PC-9 (cell line): ENCODE results near the gene SMAD1. TPM values are rescaled to one million over a fixed set of nuclear protein-coding genes. Genes with fewer than 3 reads are reported as not detected.

ENCODE experiments used
- BruUV-seq: library from RNA; stranded (reverse); fragments of 400-500 nt; replicated peaks from 2 replicates; lab custom pipeline; 2021; lab: Mats Ljungman, UMichigan
- CTCF ChIA-PET: fragments of 300-600 bp; sonication (Branson Sonifier 250); formaldehyde crosslinking; loops from one replicate; lab custom pipeline; 2022; ENCODE audit warnings: antibody characterized with exemption; lab: Charles Lee
- POLR2A ChIA-PET: fragments of 300-600 bp; sonication (Branson Sonifier 250); formaldehyde crosslinking; loops from one replicate; lab custom pipeline; 2022; ENCODE audit warnings: antibody characterized with exemption; ENCODE audit not compliant: unreplicated experiment; lab: Charles Lee
- DNase-seq, 2 experiments: peaks; one replicate each; pipeline versions ENCODE4 v3.0.0 to v3.0.0-alpha.2; 2015 to 2022; ENCODE audit warnings: mixed read lengths in 1 of 2
- H2AFZ ChIP-seq: fragments of 200-600 bp; sonication (generic); 2 replicates; pipeline ENCODE4 v1.8.1; 2017; ENCODE audit warnings: antibody characterized with exemption
- H3F3A ChIP-seq: fragments of 200-600 bp; sonication (generic); 2 replicates; pipeline ENCODE4 v1.8.1; 2017; ENCODE audit warnings: antibody characterized with exemption, mild to moderate bottlenecking, low read depth; ENCODE audit not compliant: insufficient read depth
- H3K27ac ChIP-seq: fragments of 200-600 bp; sonication (generic); 2 replicates; pipeline ENCODE4 v1.6.1; 2016; ENCODE audit warnings: mixed run types
- H3K27me3 ChIP-seq: fragments of 200-600 bp; sonication (generic); 2 replicates; pipeline ENCODE4 v1.6.1; 2016; ENCODE audit warnings: low read depth, mixed run types; ENCODE audit not compliant: insufficient read depth
- H3K36me3 ChIP-seq: fragments of 200-600 bp; sonication (generic); 2 replicates; pipeline ENCODE4 v1.6.1; 2016; ENCODE audit warnings: low read depth, mixed run types
- H3K4me1 ChIP-seq: fragments of 200-600 bp; sonication (generic); replicated peaks from 2 replicates; pipeline ENCODE4 v1.6.1; 2016; ENCODE audit warnings: mixed run types; ENCODE audit not compliant: insufficient read depth
- H3K4me2 ChIP-seq: fragments of 200-600 bp; sonication (generic); 2 replicates; pipeline ENCODE4 v1.6.1; 2017; ENCODE audit warnings: mixed run types
- H3K4me3 ChIP-seq: fragments of 200-600 bp; sonication (generic); 2 replicates; pipeline ENCODE4 v1.6.1; 2016; ENCODE audit warnings: mixed run types
- H3K79me2 ChIP-seq: fragments of 200-600 bp; sonication (generic); 2 replicates; pipeline ENCODE4 v1.6.1; 2017; ENCODE audit warnings: low read depth, mixed run types
- H3K9me2 ChIP-seq: fragments of 200-600 bp; sonication (generic); 2 replicates; pipeline ENCODE4 v1.8.1; 2017; ENCODE audit warnings: mild to moderate bottlenecking; ENCODE audit not compliant: insufficient read depth
- H3K9me3 ChIP-seq: fragments of 200-600 bp; sonication (generic); 2 replicates; pipeline ENCODE4 v1.8.1; 2016; ENCODE audit warnings: low read depth; ENCODE audit not compliant: insufficient read depth
- H4K20me1 ChIP-seq: fragments of 200-600 bp; sonication (generic); 2 replicates; pipeline ENCODE4 v1.8.1; 2017; ENCODE audit not compliant: insufficient read depth
- CTCF ChIP-seq: fragments of 200-600 bp; sonication (generic); conservative IDR thresholded peaks from 2 replicates; pipeline ENCODE4 v1.6.1; 2017; ENCODE audit warnings: mixed run types, antibody characterized with exemption, mild to moderate bottlenecking, moderate library complexity
- EZH2 ChIP-seq: fragments of 200-600 bp; sonication (generic); IDR thresholded peaks from 2 replicates; pipeline ENCODE4 v1.8.0; 2017; ENCODE audit warnings: antibody characterized with exemption, low read depth
- intact Hi-C: fragments of 100-400 bp; cut with micrococcal nuclease; formaldehyde crosslinking; loops from one replicate; pipeline ENCODE4 v1.10.0; 2022; ENCODE audit not compliant: unreplicated experiment
- total RNA-seq: library from RNA; stranded (reverse); gene quantifications from 2 replicates; pipeline ENCODE4 v1.2.3, GENCODE V29; 2021

SMAD1 gene
- total RNA-seq, 1 experiment from 2014 or later, result 15.1 TPM

DNA sequence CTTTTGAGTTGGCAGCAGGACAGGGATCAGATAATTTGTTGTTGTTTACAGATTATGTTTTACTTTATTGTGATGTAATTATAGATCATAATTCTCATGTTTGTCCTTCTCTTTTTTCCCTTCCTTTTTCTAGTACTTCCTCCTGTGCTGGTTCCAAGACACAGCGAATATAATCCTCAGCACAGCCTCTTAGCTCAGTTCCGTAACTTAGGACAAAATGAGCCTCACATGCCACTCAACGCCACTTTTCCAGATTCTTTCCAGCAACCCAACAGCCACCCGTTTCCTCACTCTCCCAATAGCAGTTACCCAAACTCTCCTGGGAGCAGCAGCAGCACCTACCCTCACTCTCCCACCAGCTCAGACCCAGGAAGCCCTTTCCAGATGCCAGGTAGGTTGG, 58.0 kb downstream of the SMAD1 start:
- peaks cover 13% of the 10 kb centered on the region for H3K4me1 ChIP-seq
- no peak overlapping the region for H3K4me2 ChIP-seq
- ChIA-PET CTCF (no interaction called here), POLR2A (no interaction called here)
- H3K79me2 ChIP-seq, result no peaks in the 10 kb centered on the region
- H4K20me1 ChIP-seq, result no peaks in the 10 kb centered on the region
- intact Hi-C loops, result no loop called here
- H3K27ac ChIP-seq, result no peak overlapping the region
- H3K4me3 ChIP-seq, result no peak overlapping the region
- TF ChIP-seq EZH2 (no peak), CTCF (no peak)
- no peaks in the 10 kb centered on the region for H3K27me3 ChIP-seq
- no peaks in the 10 kb centered on the region for H3K9me2 ChIP-seq
- no peaks in the 10 kb centered on the region for H3F3A ChIP-seq
- DNase-seq, result no peak
- H2AFZ ChIP-seq, result no peak overlapping the region
- H3K9me3 ChIP-seq, result no peaks in the 10 kb centered on the region
- BruUV-seq, result no TSS peak
- H3K36me3 ChIP-seq, result no peaks in the 10 kb centered on the region

DNA sequence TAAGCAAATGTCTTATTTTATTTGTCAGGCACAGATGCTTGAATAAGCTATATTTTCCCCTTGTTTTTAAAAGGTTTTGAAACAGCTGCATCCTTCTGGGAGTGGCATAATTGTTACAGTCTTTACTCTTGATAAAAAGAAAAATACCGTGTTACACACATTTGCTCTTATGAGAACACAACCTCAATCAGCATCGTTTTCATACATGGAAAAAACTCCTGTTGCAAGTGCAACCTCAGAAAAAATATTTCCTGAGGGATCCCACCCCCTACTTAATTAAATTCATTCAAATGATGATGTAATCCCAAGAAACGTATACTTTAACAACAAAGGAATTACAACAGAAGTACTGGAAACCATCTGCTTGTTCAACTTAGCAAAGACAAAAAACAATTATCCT, 58.6 kb downstream of the SMAD1 start:
- intact Hi-C loops, result no loop called here
- CTCF ChIA-PET, result no interaction called here

DNA sequence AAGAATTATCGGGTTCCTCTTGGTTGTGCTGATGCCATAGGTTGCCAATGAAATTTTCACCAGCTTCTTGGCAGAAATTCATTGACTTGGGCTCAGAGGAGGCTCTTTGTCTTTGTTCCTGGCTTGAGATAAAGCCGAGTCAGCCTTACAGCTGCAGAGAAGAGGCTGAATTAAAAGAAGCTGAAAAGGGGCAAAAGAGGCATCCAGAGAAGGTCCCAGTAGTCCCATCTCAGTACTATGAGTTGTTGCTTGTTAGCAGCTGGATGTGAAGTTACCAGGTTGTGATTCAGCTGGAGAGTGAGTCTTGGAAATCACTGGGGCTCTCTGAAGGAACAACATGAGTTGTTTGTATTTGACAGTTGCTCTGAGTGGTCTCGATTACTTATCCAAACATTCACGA, 59.7 kb downstream of the SMAD1 start:
- Histone ChIP-seq H3K27me3 (no peaks in the 10 kb centered on the region), H3K4me2 (no peak overlapping the region), H3K36me3 (no peaks in the 10 kb centered on the region), H3K4me1 (peaks cover 19% of the 10 kb centered on the region), H3K27ac (no peak overlapping the region), H3K79me2 (no peaks in the 10 kb centered on the region), H3K9me2 (no peaks in the 10 kb centered on the region), H3K4me3 (no peak overlapping the region), H2AFZ (no peak overlapping the region), H3F3A (peaks cover 12% of the 10 kb centered on the region), H3K9me3 (no peaks in the 10 kb centered on the region), H4K20me1 (no peaks in the 10 kb centered on the region)
- CTCF ChIA-PET, result no interaction called here
- POLR2A ChIA-PET, result no interaction called here
- intact Hi-C loops, result no loop called here
- BruUV-seq, result no TSS peak
- DNase-seq, result no peak
- TF ChIP-seq EZH2, result no peak
- no peak for TF ChIP-seq CTCF

More for the DNA sequence above, 58.6 kb downstream of the SMAD1 start:
- Histone ChIP-seq H3K4me2 (no peak overlapping the region), H3K9me3 (no peaks in the 10 kb centered on the region), H3K79me2 (no peaks in the 10 kb centered on the region), H3K27ac (no peak overlapping the region), H3K4me3 (no peak overlapping the region), H3K36me3 (no peaks in the 10 kb centered on the region), H3K27me3 (no peaks in the 10 kb centered on the region), H2AFZ (no peak overlapping the region), H3K4me1 (peaks cover 15% of the 10 kb centered on the region), H3F3A (peaks cover 3% of the 10 kb centered on the region), H3K9me2 (no peaks in the 10 kb centered on the region), H4K20me1 (no peaks in the 10 kb centered on the region)
- BruUV-seq, result no TSS peak
- POLR2A ChIA-PET, result no interaction called here
- DNase-seq, result no peak
- TF ChIP-seq CTCF (no peak), EZH2 (no peak)
